GM12878 (cell line): ENCODE data around the gene RFX3. TPM values are rescaled to one million over a fixed set of nuclear protein-coding genes. Genes with fewer than 3 reads are reported as not detected.

Source experiments
- ATAC-seq: fragments of 200-7000 bp; cut with Tn5 transposase; 3 replicates; pipeline ENCODE4 v1.9.1; 2020; ENCODE audit warnings: mild to moderate bottlenecking, moderate library complexity
- BruUV-seq: library from RNA; stranded (reverse); fragments of 400-500 nt; replicated peaks from 2 replicates; lab custom pipeline; 2021; lab: Mats Ljungman, UMichigan
- CTCF ChIA-PET: fragments of 300-600 bp; sonication (Branson Sonifier 250); formaldehyde crosslinking; extraction: SDS; loops from one replicate; lab custom pipeline; 2021; ENCODE audit warnings: inconsistent platforms; lab: Yijun Ruan, JAX
- POLR2A ChIA-PET: fragments of 350-600 bp; formaldehyde crosslinking; extraction: SDS; loops from one replicate; lab custom pipeline; 2021; ENCODE audit warnings: inconsistent platforms; lab: Charles Lee
- RAD21 ChIA-PET: fragments of 300-600 bp; sonication (Branson Sonifier 250); formaldehyde crosslinking; loops from one replicate; lab custom pipeline; 2023; ENCODE audit warnings: antibody characterized with exemption; ENCODE audit not compliant: unreplicated experiment; lab: Charles Lee
- SMC1A ChIA-PET: fragments of 300-600 bp; sonication (Branson Sonifier 250); formaldehyde crosslinking; loops from one replicate; lab custom pipeline; 2023; ENCODE audit not compliant: unreplicated experiment, uncharacterized antibody; lab: Charles Lee
- DNase-seq: peaks from one replicate; pipeline ENCODE4 v3.0.0-alpha.2; 2011; ENCODE audit warnings: low read depth, low spot score
- FAIRE-seq: peaks from 3 replicates; lab custom pipeline; 2011; peaks lifted over from hg19 to GRCh38; lab: Jason Lieb, UNC
- H2AFZ ChIP-seq: 2 replicates; pipeline ENCODE4 v1.6.0; 2011; ENCODE audit warnings: low read depth, low read length, control low read depth; ENCODE audit not compliant: control insufficient read depth
- H3K27ac ChIP-seq: 2 replicates; pipeline ENCODE4 v1.5.1; 2011; ENCODE audit warnings: control low read depth; ENCODE audit not compliant: control insufficient read depth, insufficient read depth
- H3K27me3 ChIP-seq, 2 experiments: replicated peaks in 1 of 2; 2 replicates each; pipeline versions ENCODE4 v1.6.0 to v1.6.1; 2011; ENCODE audit warnings: low read length in 1 of 2; ENCODE audit not compliant: control insufficient read depth in 2 of 2, insufficient read depth in 2 of 2
- H3K36me3 ChIP-seq, 2 experiments: 2 replicates each; pipeline ENCODE4 v1.5.1; 2011; ENCODE audit warnings: low read length in 1 of 2; ENCODE audit not compliant: control insufficient read depth in 2 of 2, insufficient read depth in 2 of 2
- H3K4me1 ChIP-seq: 2 replicates; pipeline ENCODE4 v1.6.1; 2011; ENCODE audit warnings: mild to moderate bottlenecking, low read length, moderate library complexity, mixed read lengths; ENCODE audit not compliant: control insufficient read depth, insufficient read depth
- H3K4me2 ChIP-seq: 2 replicates; pipeline ENCODE4 v1.6.0; 2011; ENCODE audit warnings: control low read depth; ENCODE audit not compliant: control insufficient read depth, insufficient read depth
- H3K4me3 ChIP-seq: fragments of 200-600 bp; sonication (generic); 2 replicates; pipeline ENCODE4 v1.5.1; 2016
- H3K79me2 ChIP-seq: 2 replicates; pipeline ENCODE4 v1.6.0; 2011; ENCODE audit warnings: low read length; ENCODE audit not compliant: control insufficient read depth, insufficient read depth
- H3K9ac ChIP-seq: 2 replicates; pipeline ENCODE4 v1.8.0; 2011; ENCODE audit warnings: low read length, control low read depth, mixed read lengths; ENCODE audit not compliant: control insufficient read depth, insufficient read depth
- H3K9me3 ChIP-seq: replicated peaks from 3 replicates; pipeline ENCODE4 v1.5.1; 2011; ENCODE audit warnings: mild to moderate bottlenecking, low read length; ENCODE audit not compliant: control insufficient read depth, insufficient read depth
- H4K20me1 ChIP-seq: 2 replicates; pipeline ENCODE4 v1.6.0; 2011; ENCODE audit not compliant: control insufficient read depth, insufficient read depth
- CHD2 ChIP-seq: IDR thresholded peaks from 2 replicates; pipeline ENCODE4 v1.6.1; 2011; ENCODE audit warnings: low read depth, low read length, improper control_type of control experiment, borderline replicate concordance
- DPF2 ChIP-seq: fragments of 450-650 bp; IDR thresholded peaks from 2 replicates; pipeline ENCODE4 v1.6.1; 2017; ENCODE audit warnings: mild to moderate bottlenecking
- NBN ChIP-seq: fragments of 450-650 bp; IDR thresholded peaks from 2 replicates; pipeline ENCODE4 v1.6.1; 2016
- PML ChIP-seq: IDR thresholded peaks from 2 replicates; pipeline ENCODE4 v1.6.1; 2012; ENCODE audit warnings: low read length, inconsistent platforms
- POLR2A ChIP-seq: IDR thresholded peaks from 2 replicates; pipeline ENCODE4 v1.6.1; 2011; ENCODE audit warnings: low read depth, mild to moderate bottlenecking, low read length
- RAD21 ChIP-seq: IDR thresholded peaks from 2 replicates; pipeline ENCODE4 v1.6.1; 2011; ENCODE audit warnings: mild to moderate bottlenecking, low read depth, low read length, moderate library complexity; ENCODE audit not compliant: insufficient read depth
- RB1 ChIP-seq: fragments of 450-650 bp; formaldehyde crosslinking; IDR thresholded peaks from 2 replicates; pipeline ENCODE4 v1.6.1; 2017; ENCODE audit warnings: mild to moderate bottlenecking, borderline replicate concordance
- RBBP5 ChIP-seq: fragments of 200-600 bp; sonication (generic); conservative IDR thresholded peaks from 2 replicates; pipeline ENCODE4 v1.6.1; 2016
- RFX5 ChIP-seq: IDR thresholded peaks from 2 replicates; pipeline ENCODE4 v1.6.1; 2011; ENCODE audit warnings: low read depth, low read length, improper control_type of control experiment
- RUNX3 ChIP-seq: IDR thresholded peaks from 2 replicates; pipeline ENCODE4 v1.6.1; 2012; ENCODE audit warnings: low read length, inconsistent platforms
- SMAD5 ChIP-seq: IDR thresholded peaks from 2 replicates; pipeline ENCODE4 v1.6.1; 2016; ENCODE audit warnings: antibody characterized with exemption, low read depth
- SMARCA5 ChIP-seq: fragments of 450-650 bp; IDR thresholded peaks from 2 replicates; pipeline ENCODE4 v1.6.1; 2017; ENCODE audit warnings: mild to moderate bottlenecking
- SREBF1 ChIP-seq: IDR thresholded peaks from 2 replicates; pipeline ENCODE4 v1.6.1; 2012; ENCODE audit warnings: mild to moderate bottlenecking, low read length
- YY1 ChIP-seq: IDR thresholded peaks from 2 replicates; pipeline ENCODE4 v1.6.1; 2011; ENCODE audit warnings: low read depth, mild to moderate bottlenecking, low read length
- ZNF24 ChIP-seq: fragments of 450-650 bp; IDR thresholded peaks from 2 replicates; pipeline ENCODE4 v1.6.1; 2017; ENCODE audit warnings: antibody characterized with exemption, mild to moderate bottlenecking
- WGBS: methylation state at CpG from one replicate; pipeline ENCODE4 v1.1.6; 2016; ENCODE audit warnings: low lambda C conversion rate; ENCODE audit not compliant: insufficient replicate concordance, insufficient coverage; ENCODE audit errors: missing lambda C conversion rate; 5-methylcytosine and 5-hydroxymethylcytosine counted together
- in situ Hi-C: fragments of 300-500 bp; cut with MboI; formaldehyde crosslinking; loops from 9 replicates; pipeline ENCODE4 v1.14.3; 2018; ENCODE audit warnings: mixed read lengths
- intact Hi-C: fragments of 100-400 bp; cut with micrococcal nuclease; formaldehyde crosslinking; loops from one replicate; pipeline ENCODE4 v1.14.2; 2022; ENCODE audit not compliant: unreplicated experiment
- polyA plus RNA-seq, 11 experiments: library from polyadenylated mRNA; depleted of rRNA in 4 of 11; unstranded in 6 of 11; stranded (reverse) in 5 of 11; fragments of >200 nt; fragmentation: Nextera tagmentation in 4 of 11; fragmentation: Illumina TruSeq in 1 of 11; extraction: Ambion mirVana in 4 of 11; extraction: Trizol in 1 of 11; gene quantifications; 1 replicate in 1 of 11; 2 replicates in 10 of 11; pipeline versions ENCODE4 v1.2.1 to v1.2.3, GENCODE V29; 2011 to 2016; ENCODE audit warnings: inconsistent platforms in 2 of 11, missing spikeins in 2 of 11, low read depth in 1 of 11
- total RNA-seq, 4 experiments: library from RNA; depleted of rRNA in 3 of 4; stranded (reverse); fragments of >200 nt in 3 of 4; fragmentation: Illumina TruSeq in 1 of 4; extraction: Trizol in 1 of 4; gene quantifications; 2 replicates each; pipeline versions ENCODE4 v1.2.1 to v1.2.3, GENCODE V29; 2013 to 2021
- TF ChIP-seq, protein P1 (sequence below): fragments of 450-650 bp; conservative IDR thresholded peaks from 2 replicates; pipeline ENCODE4 v1.6.1; 2017; ENCODE audit warnings: mild to moderate bottlenecking, moderate library complexity
- TF ChIP-seq, protein P2 (sequence below): fragments of 450-650 bp; IDR thresholded peaks from 2 replicates; pipeline ENCODE4 v1.6.1; 2017; ENCODE audit warnings: borderline replicate concordance
- TF ChIP-seq, protein P3 (sequence below), 3 experiments: IDR thresholded peaks in 2 of 3; conservative IDR thresholded peaks in 1 of 3; 2 replicates each; pipeline ENCODE4 v1.5.1; 2011; ENCODE audit warnings: low read depth in 3 of 3, low read length in 3 of 3, mild to moderate bottlenecking in 3 of 3, control low read depth in 2 of 3, moderate library complexity in 2 of 3, inconsistent platforms in 1 of 3, mixed read lengths in 1 of 3; ENCODE audit not compliant: control insufficient read depth in 2 of 3, insufficient read depth in 1 of 3; ENCODE audit errors: extremely low read depth in 1 of 3
- TF ChIP-seq, protein P4 (sequence below): fragments of 450-650 bp; IDR thresholded peaks from 2 replicates; pipeline ENCODE4 v1.6.1; 2016; ENCODE audit warnings: mild to moderate bottlenecking

The RFX3 gene
- total and polyA plus RNA-seq, 10 of the 15 experiments (the other 5 are each of a cell fraction or from before 2014, with no cell fraction given), result 1.2 to 26.4 (median 6.7) TPM

DNA sequence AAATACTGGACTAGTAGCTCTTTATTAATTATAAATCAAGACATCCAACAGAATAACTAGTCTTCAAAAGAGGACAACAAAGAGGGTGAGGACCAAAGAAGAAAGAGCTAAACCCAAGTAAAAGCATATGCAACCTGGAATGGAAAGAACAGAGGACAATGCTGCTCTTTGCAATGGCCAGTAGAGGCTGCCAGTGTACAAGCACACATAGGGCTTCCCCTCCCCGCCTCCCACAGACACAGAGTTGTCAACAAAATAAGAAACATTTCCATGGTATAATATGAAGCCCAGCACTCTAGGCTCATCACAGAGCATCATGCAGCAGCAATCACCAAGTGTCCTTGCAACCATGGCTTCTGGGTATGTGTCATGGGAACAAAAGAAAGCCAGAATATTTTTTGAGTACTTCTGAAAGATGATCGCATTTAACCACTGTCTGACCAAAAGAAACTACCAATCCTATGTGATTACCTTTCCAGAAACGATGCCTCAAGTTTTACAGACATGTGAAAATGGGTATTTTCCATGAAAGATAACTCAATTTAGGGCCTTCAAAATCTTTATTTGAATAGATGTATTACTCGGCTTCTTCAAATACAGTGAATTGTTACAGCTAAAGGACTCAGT lies 58.1 kb downstream of the RFX3 start:
- no TSS peak for BruUV-seq
- SMC1A ChIA-PET, result interaction anchor here (0.6 to 4.4 kb wide), 32 partner anchors 9 to 648 kb away, joined by 3 to 42 read pairs (median 4); partner anchors contain the start of gene RFX3
- no peaks in the 10 kb centered on the region; the same call in 1 of the 2 replicates for H3K79me2 ChIP-seq
- 0 out of 2 replicates have a peak, but pooled peaks have one; percentile 12 for TF ChIP-seq ZNF24
- TF ChIP-seq, protein P1, sequence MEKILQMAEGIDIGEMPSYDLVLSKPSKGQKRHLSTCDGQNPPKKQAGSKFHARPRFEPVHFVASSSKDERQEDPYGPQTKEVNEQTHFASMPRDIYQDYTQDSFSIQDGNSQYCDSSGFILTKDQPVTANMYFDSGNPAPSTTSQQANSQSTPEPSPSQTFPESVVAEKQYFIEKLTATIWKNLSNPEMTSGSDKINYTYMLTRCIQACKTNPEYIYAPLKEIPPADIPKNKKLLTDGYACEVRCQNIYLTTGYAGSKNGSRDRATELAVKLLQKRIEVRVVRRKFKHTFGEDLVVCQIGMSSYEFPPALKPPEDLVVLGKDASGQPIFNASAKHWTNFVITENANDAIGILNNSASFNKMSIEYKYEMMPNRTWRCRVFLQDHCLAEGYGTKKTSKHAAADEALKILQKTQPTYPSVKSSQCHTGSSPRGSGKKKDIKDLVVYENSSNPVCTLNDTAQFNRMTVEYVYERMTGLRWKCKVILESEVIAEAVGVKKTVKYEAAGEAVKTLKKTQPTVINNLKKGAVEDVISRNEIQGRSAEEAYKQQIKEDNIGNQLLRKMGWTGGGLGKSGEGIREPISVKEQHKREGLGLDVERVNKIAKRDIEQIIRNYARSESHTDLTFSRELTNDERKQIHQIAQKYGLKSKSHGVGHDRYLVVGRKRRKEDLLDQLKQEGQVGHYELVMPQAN, result no peak
- peak; percentile 97 for TF ChIP-seq RAD21
- TF ChIP-seq, protein P2, sequence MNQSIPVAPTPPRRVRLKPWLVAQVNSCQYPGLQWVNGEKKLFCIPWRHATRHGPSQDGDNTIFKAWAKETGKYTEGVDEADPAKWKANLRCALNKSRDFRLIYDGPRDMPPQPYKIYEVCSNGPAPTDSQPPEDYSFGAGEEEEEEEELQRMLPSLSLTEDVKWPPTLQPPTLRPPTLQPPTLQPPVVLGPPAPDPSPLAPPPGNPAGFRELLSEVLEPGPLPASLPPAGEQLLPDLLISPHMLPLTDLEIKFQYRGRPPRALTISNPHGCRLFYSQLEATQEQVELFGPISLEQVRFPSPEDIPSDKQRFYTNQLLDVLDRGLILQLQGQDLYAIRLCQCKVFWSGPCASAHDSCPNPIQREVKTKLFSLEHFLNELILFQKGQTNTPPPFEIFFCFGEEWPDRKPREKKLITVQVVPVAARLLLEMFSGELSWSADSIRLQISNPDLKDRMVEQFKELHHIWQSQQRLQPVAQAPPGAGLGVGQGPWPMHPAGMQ, result no peak
- TF ChIP-seq RFX5, result no peak
- no peak for TF ChIP-seq NBN
- TF ChIP-seq SREBF1, result no peak
- TF ChIP-seq YY1, result peak; percentile 68
- TF ChIP-seq RBBP5, result no peak
- TF ChIP-seq CHD2, result peak; percentile 59; the same call in 1 of the 2 replicates
- TF ChIP-seq, protein P3, sequence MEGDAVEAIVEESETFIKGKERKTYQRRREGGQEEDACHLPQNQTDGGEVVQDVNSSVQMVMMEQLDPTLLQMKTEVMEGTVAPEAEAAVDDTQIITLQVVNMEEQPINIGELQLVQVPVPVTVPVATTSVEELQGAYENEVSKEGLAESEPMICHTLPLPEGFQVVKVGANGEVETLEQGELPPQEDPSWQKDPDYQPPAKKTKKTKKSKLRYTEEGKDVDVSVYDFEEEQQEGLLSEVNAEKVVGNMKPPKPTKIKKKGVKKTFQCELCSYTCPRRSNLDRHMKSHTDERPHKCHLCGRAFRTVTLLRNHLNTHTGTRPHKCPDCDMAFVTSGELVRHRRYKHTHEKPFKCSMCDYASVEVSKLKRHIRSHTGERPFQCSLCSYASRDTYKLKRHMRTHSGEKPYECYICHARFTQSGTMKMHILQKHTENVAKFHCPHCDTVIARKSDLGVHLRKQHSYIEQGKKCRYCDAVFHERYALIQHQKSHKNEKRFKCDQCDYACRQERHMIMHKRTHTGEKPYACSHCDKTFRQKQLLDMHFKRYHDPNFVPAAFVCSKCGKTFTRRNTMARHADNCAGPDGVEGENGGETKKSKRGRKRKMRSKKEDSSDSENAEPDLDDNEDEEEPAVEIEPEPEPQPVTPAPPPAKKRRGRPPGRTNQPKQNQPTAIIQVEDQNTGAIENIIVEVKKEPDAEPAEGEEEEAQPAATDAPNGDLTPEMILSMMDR (IDR thresholded peaks at IDR 0.05 in 2 of 3, conservative IDR thresholded peaks at IDR 0.05 in 1 of 3; ENCODE audit: control insufficient read depth in 2 of 3, extremely low read depth in 1 of 3, insufficient read depth in 1 of 3, low read depth in 3 of 3, low read length in 3 of 3), result peak; percentile 99 to 100 (median 100)
- peak; percentile 74; the same call in 1 of the 2 replicates for TF ChIP-seq SMARCA5
- TF ChIP-seq RB1, result peak; percentile 63; the same call in 1 of the 2 replicates
- no peak for TF ChIP-seq SMAD5
- TF ChIP-seq, protein P4, sequence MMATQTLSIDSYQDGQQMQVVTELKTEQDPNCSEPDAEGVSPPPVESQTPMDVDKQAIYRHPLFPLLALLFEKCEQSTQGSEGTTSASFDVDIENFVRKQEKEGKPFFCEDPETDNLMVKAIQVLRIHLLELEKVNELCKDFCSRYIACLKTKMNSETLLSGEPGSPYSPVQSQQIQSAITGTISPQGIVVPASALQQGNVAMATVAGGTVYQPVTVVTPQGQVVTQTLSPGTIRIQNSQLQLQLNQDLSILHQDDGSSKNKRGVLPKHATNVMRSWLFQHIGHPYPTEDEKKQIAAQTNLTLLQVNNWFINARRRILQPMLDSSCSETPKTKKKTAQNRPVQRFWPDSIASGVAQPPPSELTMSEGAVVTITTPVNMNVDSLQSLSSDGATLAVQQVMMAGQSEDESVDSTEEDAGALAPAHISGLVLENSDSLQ, result no peak
- TF ChIP-seq POLR2A, result no peak
- peak; percentile 41; the same call in 1 of the 2 replicates for TF ChIP-seq RUNX3
- TF ChIP-seq PML, result no peak
- no peak for TF ChIP-seq DPF2

More for the DNA sequence above, 58.1 kb downstream of the RFX3 start:
- H4K20me1 ChIP-seq, result no peaks in the 10 kb centered on the region
- no peak for DNase-seq
- ChIA-PET RAD21 (interaction anchor here (0.6 to 2.7 kb wide), 25 partner anchors 8 to 871 kb away, joined by 3 to 21 read pairs (median 4); no protein-coding TSS in a partner anchor), CTCF (interaction anchor here (0.6 to 3.4 kb wide), 44 partner anchors 8 to 846 kb away, joined by 3 to 27 read pairs (median 4); partner anchors contain the start of gene RFX3), POLR2A (interaction anchor here (0.5 to 1.4 kb wide), 3 partner anchors 52 to 748 kb away, joined by 3 to 6 read pairs (median 3); no protein-coding TSS in a partner anchor)
- no peaks in the 10 kb centered on the region for H3K27me3 ChIP-seq
- H3K9ac ChIP-seq, result no peak overlapping the region
- no peaks in the 10 kb centered on the region for H3K4me1 ChIP-seq
- in situ Hi-C loops, result loop anchor here (10.0 kb wide), 1 partner anchor 647 kb away; no protein-coding TSS in a partner anchor
- H3K36me3 ChIP-seq, result no peaks in the 10 kb centered on the region
- no peak overlapping the region for H2AFZ ChIP-seq
- ATAC-seq, result peak; percentile 99
- no peak overlapping the region for H3K4me2 ChIP-seq
- 45% methylated on average over 4 of the region's 4 CpGs for WGBS
- H3K27ac ChIP-seq, result no peak overlapping the region
- FAIRE-seq, result peak; percentile 94
- H3K9me3 ChIP-seq, result no peaks in the 10 kb centered on the region
- intact Hi-C loops, result loop anchor here (1.0 to 10.0 kb wide), 6 partner anchors 60 to 767 kb away; partner anchors contain the start of gene RFX3
- H3K4me3 ChIP-seq, result no peak overlapping the region
